Body of pancreas (tissue), 4 donors: ENCODE data around the gene EPHB2.

Source experiments
- POLR2A ChIP-seq, 3 donors: fragments of 450-650 bp; IDR thresholded peaks; one replicate each; pipeline ENCODE4 v1.6.1; 2016; ENCODE audit warnings: antibody characterized with exemption in 3 of 3, mild to moderate bottlenecking in 2 of 3
- TF ChIP-seq, protein P1 (sequence below), 7 experiments: fragments of 450-650 bp in 4 of 7; fragments of 200-600 bp in 3 of 7; sonication (generic) in 3 of 7; IDR thresholded peaks; one replicate each; pipeline ENCODE4 v1.5.1; 2016 to 2019; ENCODE audit warnings: antibody characterized with exemption in 7 of 7

DNA sequence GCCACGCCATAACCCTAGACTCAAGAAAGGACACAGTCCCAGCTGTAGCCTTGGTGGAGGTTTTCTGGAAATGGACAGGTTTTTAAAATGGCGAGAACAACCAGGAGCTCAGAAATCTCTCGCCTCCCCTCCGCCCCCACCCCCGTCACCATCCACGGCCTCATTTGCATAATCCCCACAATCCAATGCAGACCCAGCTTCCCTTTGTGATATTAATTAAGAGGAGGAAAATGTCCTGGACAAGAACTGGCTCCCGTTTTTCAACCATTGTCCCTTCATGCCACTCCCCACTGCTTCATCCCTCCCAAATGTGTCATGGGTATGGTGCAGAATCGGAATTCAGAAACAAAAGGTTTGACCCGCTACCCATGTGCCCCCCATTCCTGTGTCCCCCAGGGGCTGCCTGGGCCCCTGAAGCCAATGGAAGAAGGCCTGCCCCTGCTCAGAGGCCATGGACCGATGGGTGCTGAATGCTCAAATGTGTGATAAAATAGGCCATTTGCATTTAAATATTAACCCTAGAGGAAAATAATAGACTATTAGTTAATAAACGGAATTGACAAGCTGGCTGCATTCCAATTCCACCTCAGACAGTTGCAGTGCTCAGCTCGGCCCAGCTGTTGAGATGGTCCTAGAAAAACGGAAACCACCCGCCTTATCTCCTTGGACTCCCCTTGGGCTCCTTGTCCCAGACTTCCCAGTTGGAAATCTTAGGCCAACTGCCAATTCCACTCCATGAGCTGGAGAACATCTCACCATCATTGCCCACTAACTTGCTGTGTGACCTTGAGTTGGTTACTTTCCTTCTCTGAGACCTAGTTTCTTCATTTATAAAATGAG is 10.7 kb upstream of the EPHB2 start:
- TF ChIP-seq POLR2A (IDR thresholded peaks at IDR 0.05): no peak
- TF ChIP-seq, protein P1, sequence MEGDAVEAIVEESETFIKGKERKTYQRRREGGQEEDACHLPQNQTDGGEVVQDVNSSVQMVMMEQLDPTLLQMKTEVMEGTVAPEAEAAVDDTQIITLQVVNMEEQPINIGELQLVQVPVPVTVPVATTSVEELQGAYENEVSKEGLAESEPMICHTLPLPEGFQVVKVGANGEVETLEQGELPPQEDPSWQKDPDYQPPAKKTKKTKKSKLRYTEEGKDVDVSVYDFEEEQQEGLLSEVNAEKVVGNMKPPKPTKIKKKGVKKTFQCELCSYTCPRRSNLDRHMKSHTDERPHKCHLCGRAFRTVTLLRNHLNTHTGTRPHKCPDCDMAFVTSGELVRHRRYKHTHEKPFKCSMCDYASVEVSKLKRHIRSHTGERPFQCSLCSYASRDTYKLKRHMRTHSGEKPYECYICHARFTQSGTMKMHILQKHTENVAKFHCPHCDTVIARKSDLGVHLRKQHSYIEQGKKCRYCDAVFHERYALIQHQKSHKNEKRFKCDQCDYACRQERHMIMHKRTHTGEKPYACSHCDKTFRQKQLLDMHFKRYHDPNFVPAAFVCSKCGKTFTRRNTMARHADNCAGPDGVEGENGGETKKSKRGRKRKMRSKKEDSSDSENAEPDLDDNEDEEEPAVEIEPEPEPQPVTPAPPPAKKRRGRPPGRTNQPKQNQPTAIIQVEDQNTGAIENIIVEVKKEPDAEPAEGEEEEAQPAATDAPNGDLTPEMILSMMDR (IDR thresholded peaks at IDR 0.05): no peak
